GM08714 (cell line): ENCODE measurements around the gene ZC3H6.

ENCODE experiments used
- H3K4me3 ChIP-seq: fragments of 200-500 bp; sonication (Bioruptor generic); 2 replicates; pipeline ENCODE4 v1.5.1; 2014; ENCODE audit warnings: mild to moderate bottlenecking, low read length, inconsistent platforms
- ZNF274 ChIP-seq: IDR thresholded peaks from 2 replicates; pipeline ENCODE4 v1.6.1; 2012; ENCODE audit warnings: mild to moderate bottlenecking, low read depth, low read length

The ZC3H6 gene, protein sequence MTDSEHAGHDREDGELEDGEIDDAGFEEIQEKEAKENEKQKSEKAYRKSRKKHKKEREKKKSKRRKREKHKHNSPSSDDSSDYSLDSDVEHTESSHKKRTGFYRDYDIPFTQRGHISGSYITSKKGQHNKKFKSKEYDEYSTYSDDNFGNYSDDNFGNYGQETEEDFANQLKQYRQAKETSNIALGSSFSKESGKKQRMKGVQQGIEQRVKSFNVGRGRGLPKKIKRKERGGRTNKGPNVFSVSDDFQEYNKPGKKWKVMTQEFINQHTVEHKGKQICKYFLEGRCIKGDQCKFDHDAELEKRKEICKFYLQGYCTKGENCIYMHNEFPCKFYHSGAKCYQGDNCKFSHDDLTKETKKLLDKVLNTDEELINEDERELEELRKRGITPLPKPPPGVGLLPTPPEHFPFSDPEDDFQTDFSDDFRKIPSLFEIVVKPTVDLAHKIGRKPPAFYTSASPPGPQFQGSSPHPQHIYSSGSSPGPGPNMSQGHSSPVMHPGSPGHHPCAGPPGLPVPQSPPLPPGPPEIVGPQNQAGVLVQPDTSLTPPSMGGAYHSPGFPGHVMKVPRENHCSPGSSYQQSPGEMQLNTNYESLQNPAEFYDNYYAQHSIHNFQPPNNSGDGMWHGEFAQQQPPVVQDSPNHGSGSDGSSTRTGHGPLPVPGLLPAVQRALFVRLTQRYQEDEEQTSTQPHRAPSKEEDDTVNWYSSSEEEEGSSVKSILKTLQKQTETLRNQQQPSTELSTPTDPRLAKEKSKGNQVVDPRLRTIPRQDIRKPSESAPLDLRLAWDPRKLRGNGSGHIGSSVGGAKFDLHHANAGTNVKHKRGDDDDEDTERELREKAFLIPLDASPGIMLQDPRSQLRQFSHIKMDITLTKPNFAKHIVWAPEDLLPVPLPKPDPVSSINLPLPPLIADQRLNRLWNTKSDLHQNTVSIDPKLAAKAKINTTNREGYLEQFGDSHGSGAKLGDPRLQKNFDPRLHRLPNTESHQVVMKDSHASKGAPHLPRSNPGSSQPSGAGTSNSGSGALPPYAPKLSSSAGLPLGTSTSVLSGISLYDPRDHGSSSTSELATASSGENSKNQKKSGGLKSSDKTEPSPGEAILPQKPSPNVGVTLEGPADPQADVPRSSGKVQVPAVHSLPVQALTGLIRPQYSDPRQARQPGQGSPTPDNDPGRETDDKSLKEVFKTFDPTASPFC

DNA sequence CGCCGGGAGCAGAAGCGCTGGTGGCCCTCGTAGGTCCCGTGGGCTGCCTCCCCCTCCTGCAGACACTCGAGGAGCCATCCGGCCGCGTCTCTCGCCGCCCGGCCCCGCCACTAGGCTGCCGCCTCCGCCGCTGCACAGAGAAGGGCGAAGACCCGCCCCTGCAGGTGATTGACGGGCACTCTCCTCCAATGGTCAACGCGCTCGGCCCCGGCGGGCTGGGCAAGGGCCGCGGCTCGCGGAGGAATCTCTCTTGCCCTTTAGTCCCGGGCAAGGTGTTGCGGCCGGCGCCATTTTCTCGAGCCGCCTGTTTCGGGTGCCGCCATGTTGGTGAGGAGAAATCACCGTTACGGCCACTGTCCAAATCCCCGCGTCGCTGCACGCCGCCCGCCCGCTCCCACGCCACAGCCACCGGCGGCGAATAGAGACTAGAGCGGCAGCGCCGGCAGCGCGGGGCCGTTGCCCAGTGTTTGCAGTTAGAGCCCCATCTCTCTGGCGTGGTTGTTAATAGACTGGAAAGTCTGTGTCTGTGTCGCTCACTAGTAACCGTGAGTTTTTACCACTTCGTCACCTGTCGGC lies at the start of gene ZC3H6:
Gene ZC3H6 (plus strand): TSS at position 287 of the 576 bp plus-strand sequence. CDS start 398 bp downstream, outside the sequence.
- no peak for TF ChIP-seq ZNF274
- H3K4me3 ChIP-seq = peak within 1 kb of the TSS; percentile 73

- no peak for TF ChIP-seq ZNF274
- H3K4me3 ChIP-seq = no peak overlapping the region
Measured at GRCh38 chr2:112229348-112229747, 46.0 kb upstream of the ZC3H6 start.

DNA sequence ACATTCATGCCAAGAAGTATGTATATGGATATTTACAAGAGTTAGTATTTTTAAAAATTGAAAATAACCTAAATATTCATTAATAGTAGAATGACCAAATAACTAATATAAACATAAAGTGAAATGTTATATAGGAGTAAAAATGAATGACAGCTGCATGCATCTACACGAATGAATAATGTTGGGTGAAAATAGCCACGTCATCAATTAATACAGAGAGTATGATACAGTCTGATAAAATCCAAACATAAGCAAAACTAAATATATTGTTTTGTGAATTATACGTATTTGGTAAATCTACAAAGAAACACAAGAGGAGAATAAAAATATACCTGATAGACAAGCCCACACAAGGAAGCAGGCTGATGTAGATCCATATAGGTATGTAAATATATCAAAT lies 45.0 kb upstream of the ZC3H6 start:
- no peak for TF ChIP-seq ZNF274
- no peak overlapping the region for H3K4me3 ChIP-seq

GRCh38 chr2:112239862-112240261 lies 35.5 kb upstream of the ZC3H6 start:
- TF ChIP-seq ZNF274 = no peak
- no peak overlapping the region for H3K4me3 ChIP-seq

DNA sequence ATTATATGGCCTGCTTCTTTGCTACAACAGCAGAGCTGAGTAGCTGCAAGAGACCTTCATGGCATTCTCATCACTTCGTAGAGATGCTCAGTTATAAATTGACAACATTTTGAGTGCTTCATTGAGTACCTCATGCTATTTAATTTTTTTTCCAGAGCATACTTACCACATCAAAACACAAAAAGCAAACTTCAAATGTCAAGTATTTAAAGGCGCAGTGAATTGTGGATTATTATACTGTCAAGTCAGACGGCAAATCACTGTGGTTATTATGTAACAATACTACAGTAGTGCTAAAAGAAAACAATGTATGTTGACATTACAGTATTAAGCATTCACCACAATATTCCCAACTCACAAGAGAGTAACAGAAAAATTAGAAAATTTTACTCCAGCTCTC lies 33.0 kb upstream of the ZC3H6 start:
- no peak overlapping the region for H3K4me3 ChIP-seq
- TF ChIP-seq ZNF274 = no peak

- no peak for TF ChIP-seq ZNF274
- H3K4me3 ChIP-seq = no peak overlapping the region
Measured at GRCh38 chr2:112243233-112243632, 32.2 kb upstream of the ZC3H6 start.

- no peak overlapping the region for H3K4me3 ChIP-seq
- no peak for TF ChIP-seq ZNF274
Measured at GRCh38 chr2:112244854-112245253, 30.5 kb upstream of the ZC3H6 start.

DNA sequence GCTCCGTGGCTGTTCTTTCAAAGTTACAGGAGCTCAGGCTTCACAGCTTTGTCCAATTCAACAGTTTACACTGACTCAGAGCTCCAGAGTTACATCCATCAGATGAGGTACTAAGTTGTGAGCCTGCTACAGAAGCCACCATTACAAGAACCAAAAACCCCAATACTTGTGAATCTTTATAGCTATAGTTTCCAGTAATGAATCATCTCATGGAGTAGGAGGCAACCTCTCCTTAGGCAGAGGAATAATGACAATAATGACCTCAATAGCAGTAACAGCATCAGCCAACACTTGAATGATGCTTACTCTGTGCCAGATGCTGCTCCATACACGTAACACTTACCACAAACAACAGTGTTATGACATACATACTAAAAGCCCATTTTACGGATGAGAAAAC lies 24.1 kb upstream of the ZC3H6 start:
- no peak for TF ChIP-seq ZNF274
- H3K4me3 ChIP-seq = no peak overlapping the region

DNA sequence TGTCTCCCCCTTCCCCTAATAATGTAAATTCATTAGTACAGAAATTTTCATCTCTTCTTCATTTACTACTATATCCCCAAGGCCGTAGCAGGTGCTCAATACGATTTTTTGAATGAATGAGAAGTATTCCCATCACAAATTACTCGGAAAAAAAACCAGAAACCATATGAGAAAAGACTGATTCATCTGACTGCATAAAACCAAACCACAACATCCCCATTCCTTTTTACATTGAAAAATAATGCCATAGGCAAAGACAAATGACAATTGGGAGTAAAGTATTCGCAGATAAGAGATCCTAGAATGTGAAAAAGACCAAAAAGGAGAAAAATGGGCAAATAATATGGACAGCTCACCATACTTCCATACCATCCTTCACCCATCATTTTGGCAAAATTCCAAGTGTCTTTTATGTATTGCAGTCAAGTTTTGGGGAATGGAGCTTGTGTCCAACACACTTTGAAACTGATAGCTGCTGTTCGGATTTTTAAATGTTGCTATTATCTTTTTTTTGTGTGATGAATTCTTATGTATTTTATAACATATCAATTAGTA lies 22.1 kb upstream of the ZC3H6 start:
- TF ChIP-seq ZNF274 = no peak
- no peak overlapping the region for H3K4me3 ChIP-seq

DNA sequence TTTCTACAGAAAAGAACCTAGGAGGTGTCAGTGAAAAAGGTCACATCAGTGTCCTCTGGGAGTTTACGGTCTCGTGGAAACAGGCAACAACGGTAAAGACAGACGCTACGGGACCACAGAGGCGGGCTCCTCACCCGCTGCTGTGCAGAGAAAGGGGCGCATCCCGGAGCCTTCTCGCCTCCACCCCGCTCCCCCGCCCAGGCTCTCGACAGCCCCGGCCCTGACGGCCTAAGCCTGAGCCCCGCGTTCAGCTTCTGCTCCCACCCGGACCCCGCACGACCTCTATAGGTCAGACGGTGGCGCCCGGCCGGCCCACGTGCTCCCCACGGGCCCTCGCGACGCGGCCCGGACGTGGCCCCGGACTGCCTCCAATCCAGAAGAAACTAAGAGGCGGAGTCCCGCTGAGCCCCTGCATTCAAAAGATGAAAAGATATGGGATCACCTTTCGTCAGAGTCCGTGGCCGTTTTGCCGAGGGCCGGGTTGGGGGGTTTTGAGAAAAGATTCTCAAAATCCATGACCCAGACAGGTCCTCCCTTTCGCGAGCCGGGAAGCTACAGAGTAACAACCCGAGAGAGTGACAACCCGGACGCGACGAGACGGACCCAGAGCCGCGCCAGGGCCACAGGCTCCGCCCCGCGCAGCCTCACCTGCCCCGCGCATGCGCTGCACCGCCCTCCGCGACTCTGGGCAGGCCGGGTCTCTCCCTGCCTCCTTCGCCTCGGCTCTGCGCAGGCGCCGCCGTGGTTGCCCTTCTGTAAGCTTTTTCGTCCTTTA lies 20.7 kb upstream of the ZC3H6 start, which contains the start of gene ZC3H8:
Gene ZC3H8 (minus strand): TSS at position 577 of the 775 bp plus-strand sequence. CDS start 61 bp downstream, at position 516.
- TF ChIP-seq ZNF274 = no peak
- peak within 1 kb of the TSS; percentile 90 for H3K4me3 ChIP-seq

- TF ChIP-seq ZNF274 = no peak
- H3K4me3 ChIP-seq = no peak overlapping the region
Measured at GRCh38 chr2:112255875-112256274, 19.5 kb upstream of the ZC3H6 start.

DNA sequence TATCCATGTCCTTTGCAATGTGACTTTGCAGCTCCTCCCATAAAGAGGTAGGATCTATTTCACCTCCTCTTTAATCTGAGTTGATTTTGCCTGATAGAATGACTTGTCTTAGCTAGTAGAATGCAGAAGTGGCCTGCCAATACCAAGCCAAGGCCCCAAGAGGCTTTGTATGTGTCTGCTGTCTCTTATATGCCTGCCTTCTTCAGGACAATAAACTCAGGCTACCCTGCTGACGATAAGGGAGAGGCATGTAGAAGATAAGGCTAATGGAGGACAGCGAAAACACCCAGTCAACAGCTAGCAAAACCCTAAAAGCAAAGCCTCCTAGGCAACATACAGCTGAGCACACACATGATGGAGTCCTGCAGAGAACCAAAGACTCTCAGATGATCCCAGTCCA lies 18.7 kb upstream of the ZC3H6 start:
- no peak overlapping the region for H3K4me3 ChIP-seq
- no peak for TF ChIP-seq ZNF274

DNA sequence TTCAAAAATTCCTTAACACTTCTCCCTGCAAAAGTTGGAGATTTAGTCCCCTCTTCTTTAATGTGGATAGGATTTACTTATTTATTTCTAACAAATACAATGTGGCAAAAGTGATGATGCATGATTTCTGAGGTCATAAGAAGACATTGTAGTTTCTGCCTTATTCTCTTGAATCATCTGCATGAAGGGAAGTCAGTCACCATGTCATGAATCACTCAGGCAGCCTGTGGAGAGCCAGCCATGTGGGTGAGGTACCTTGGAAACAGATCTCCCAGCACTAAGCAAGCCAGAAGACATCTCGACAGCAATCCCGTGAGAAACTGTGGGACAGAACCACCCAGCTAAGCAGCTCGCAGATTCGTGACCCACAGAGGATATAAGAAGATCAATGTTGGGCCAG lies 17.8 kb upstream of the ZC3H6 start:
- H3K4me3 ChIP-seq = no peak overlapping the region
- no peak for TF ChIP-seq ZNF274
